Measurements from ENCODE around the gene TFR2.

The TFR2 gene

GRCh38 chr7:100654908-100655831 is 13.8 kb upstream of the TFR2 start:
- CTCF ChIA-PET = interaction anchor here (0.6 to 0.9 kb wide), 3 partner anchors 10 to 241 kb away, joined by 3 to 7 read pairs (median 3); no protein-coding TSS in a partner anchor
- no peak for TF ChIP-seq CTCF (conservative IDR thresholded peaks at IDR 0.05; ENCODE audit: low read depth)
- DNase-seq (ENCODE audit: low spot score) = no peak
- no peak overlapping the region for H3K27ac ChIP-seq
- POLR2A ChIA-PET (ENCODE audit: low non-redundant PET) = no interaction called here

- no peak for TF ChIP-seq CTCF (conservative IDR thresholded peaks at IDR 0.05; ENCODE audit: low read depth)
- ChIA-PET CTCF (interaction anchor here (0.6 to 1.0 kb wide), 2 partner anchors 16 to 1736 kb away, joined by 3 read pairs; no protein-coding TSS in a partner anchor), POLR2A (ENCODE audit: low non-redundant PET) (no interaction called here)
- H3K27ac ChIP-seq = no peak overlapping the region
- no peak for DNase-seq (ENCODE audit: low spot score)
Observed at GRCh38 chr7:100649826-100650565, 8.6 kb upstream of the TFR2 start.

GRCh38 chr7:100642534-100642907 is 1.2 kb upstream of the TFR2 start:
- no peak for DNase-seq (ENCODE audit: low spot score)
- no peak overlapping the region for H3K27ac ChIP-seq
- ChIA-PET CTCF (interaction anchor here (1.3 kb wide), 1 partner anchor 10 kb away, joined by 4 read pairs; no protein-coding TSS in a partner anchor), POLR2A (ENCODE audit: low non-redundant PET) (no interaction called here)
- no peak for TF ChIP-seq CTCF (conservative IDR thresholded peaks at IDR 0.05; ENCODE audit: low read depth)

DNA sequence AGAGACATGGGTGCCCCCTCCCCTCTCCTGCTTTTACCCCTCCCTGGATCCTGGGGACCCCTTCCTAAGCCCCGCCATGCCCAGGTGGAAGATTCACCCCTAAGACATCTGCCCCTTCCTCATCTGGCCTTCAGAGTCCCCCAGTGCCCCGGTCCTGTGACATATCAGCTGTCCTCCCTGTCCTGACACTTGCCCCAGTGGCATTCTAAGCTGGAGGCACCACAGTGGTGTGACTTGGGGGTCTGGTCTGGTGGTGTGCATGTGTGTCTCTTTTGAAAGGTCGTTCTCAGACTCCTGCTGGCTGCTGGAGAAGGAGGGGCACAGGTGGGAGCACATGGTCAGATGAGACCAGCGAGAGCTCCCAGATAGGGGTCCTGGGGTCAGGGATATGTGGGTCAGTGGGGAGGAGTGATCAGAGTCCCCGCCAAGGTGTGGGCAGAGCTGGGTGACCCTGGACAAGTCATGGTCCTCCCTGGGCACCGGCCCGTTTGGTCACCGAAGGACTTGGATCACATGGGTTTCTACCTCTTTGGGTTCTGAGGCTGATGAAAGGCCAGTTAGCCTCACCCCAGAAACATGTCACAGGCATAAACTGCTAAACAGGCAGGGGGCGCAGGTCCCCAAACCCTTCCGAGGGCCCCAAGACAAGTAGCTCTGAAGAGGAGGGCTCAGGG is 645 bp upstream of the TFR2 start:
- POLR2A ChIA-PET (ENCODE audit: low non-redundant PET) = no interaction called here
- no peak for DNase-seq (ENCODE audit: low spot score)
- CTCF ChIA-PET = interaction anchor here (1.3 kb wide), 1 partner anchor 9 kb away, joined by 4 read pairs; no protein-coding TSS in a partner anchor
- TF ChIP-seq CTCF (conservative IDR thresholded peaks at IDR 0.05; ENCODE audit: low read depth) = no peak
- no peak overlapping the region for H3K27ac ChIP-seq

- no peak for TF ChIP-seq CTCF (conservative IDR thresholded peaks at IDR 0.05; ENCODE audit: low read depth)
- H3K27ac ChIP-seq = no peak overlapping the region
- no peak for DNase-seq (ENCODE audit: low spot score)
- ChIA-PET POLR2A (ENCODE audit: low non-redundant PET) (no interaction called here), CTCF (no interaction called here)
Observed at GRCh38 chr7:100640517-100641440, 573 bp downstream of the TFR2 start.

Measured in RWPE1 (cell line).